Activated CD4-positive, CD25-positive, alpha-beta regulatory T cell treated with anti-CD3 and anti-CD28 coated beads, Interleukin-2, amount 50 U/mL, for 16 hours (primary cell): Measurements from ENCODE around the gene RNF220.

ENCODE experiments used
- DNase-seq: peaks from one replicate; pipeline ENCODE4 v3.0.0-alpha.2; 2020; ENCODE audit warnings: low read depth, low spot score

RNF220 gene

GRCh38 chr1:44406737-44407429 lies 1.8 kb downstream of the RNF220 start:
- no peak for DNase-seq

- DNase-seq = no peak
Measured at GRCh38 chr1:44407430-44408211, 2.6 kb downstream of the RNF220 start.

GRCh38 chr1:44408212-44408582 lies 3.1 kb downstream of the RNF220 start:
- no peak for DNase-seq

- DNase-seq = no peak
Measured at GRCh38 chr1:44408632-44409602, 3.9 kb downstream of the RNF220 start.

GRCh38 chr1:44409757-44410156 lies 4.7 kb downstream of the RNF220 start:
- no peak for DNase-seq

- no peak for DNase-seq
Measured at GRCh38 chr1:44411861-44412260, 6.8 kb downstream of the RNF220 start.

GRCh38 chr1:44412601-44413000 lies 7.5 kb downstream of the RNF220 start:
- no peak for DNase-seq

GRCh38 chr1:44413740-44414139 lies 8.7 kb downstream of the RNF220 start:
- DNase-seq = no peak

GRCh38 chr1:44415013-44415412 lies 10.0 kb downstream of the RNF220 start:
- DNase-seq = no peak

GRCh38 chr1:44416408-44416807 lies 11.4 kb downstream of the RNF220 start:
- DNase-seq = no peak

- DNase-seq = no peak
Measured at GRCh38 chr1:44417351-44418021, 12.4 kb downstream of the RNF220 start.

- no peak for DNase-seq
Measured at GRCh38 chr1:44418022-44418673, 13.1 kb downstream of the RNF220 start.

GRCh38 chr1:44419901-44420300 lies 14.8 kb downstream of the RNF220 start:
- DNase-seq = no peak

GRCh38 chr1:44420535-44420934 lies 15.5 kb downstream of the RNF220 start:
- no peak for DNase-seq

GRCh38 chr1:44421446-44421884 lies 16.4 kb downstream of the RNF220 start:
- DNase-seq = no peak

GRCh38 chr1:44422161-44422560 lies 17.1 kb downstream of the RNF220 start:
- DNase-seq = no peak

GRCh38 chr1:44423591-44424537 lies 18.8 kb downstream of the RNF220 start:
- DNase-seq = no peak

GRCh38 chr1:44424747-44425146 lies 19.7 kb downstream of the RNF220 start:
- no peak for DNase-seq

- no peak for DNase-seq
Measured at GRCh38 chr1:44425341-44426082, 20.5 kb downstream of the RNF220 start.
